NT2/D1 (cell line): ENCODE measurements around the gene SPOCK1.

Experiments used
- SUZ12 ChIP-seq: IDR thresholded peaks from 2 replicates; pipeline ENCODE4 v1.6.1; 2011; ENCODE audit not compliant: insufficient read length, insufficient read depth; ENCODE audit errors: extremely low read depth
- YY1 ChIP-seq: IDR thresholded peaks from 2 replicates; pipeline ENCODE4 v1.6.1; 2011; ENCODE audit not compliant: insufficient read length, insufficient read depth
- ZNF274 ChIP-seq: IDR thresholded peaks from 2 replicates; pipeline ENCODE4 v1.6.1; 2011; ENCODE audit warnings: mild to moderate bottlenecking, low read depth, low read length

GRCh38 chr5:137403869-137404268 is 95.3 kb downstream of the SPOCK1 start:
- TF ChIP-seq SUZ12 (no peak), YY1 (no peak), ZNF274 (no peak)
